OCI-LY1 (cell line): ENCODE results near the gene TUBB2A.

Source experiments
- CTCF ChIP-seq: fragments of 200-600 bp; sonication (generic), shearing (Covaris generic); IDR thresholded peaks from 2 replicates; pipeline ENCODE4 v1.5.1; 2017; ENCODE audit warnings: mild to moderate bottlenecking, antibody characterized with exemption, low read length, moderate library complexity, mixed read lengths
- EZH2 ChIP-seq: fragments of 200-600 bp; sonication (generic), shearing (Covaris generic); IDR thresholded peaks from 2 replicates; pipeline ENCODE4 v1.8.0; 2017; ENCODE audit warnings: borderline replicate concordance, mixed run types, mild to moderate bottlenecking, antibody characterized with exemption, low read length, moderate library complexity, mixed read lengths

GRCh38 chr6:3176562-3177355 is 19.4 kb upstream of the TUBB2A start:
- TF ChIP-seq CTCF, result no peak
- no peak for TF ChIP-seq EZH2
